GM12891 (cell line): ENCODE measurements around the gene PRKN.
"Not testable (repeated sequence)": the region's sequence is repeated elsewhere in the genome, so short reads cannot be mapped to it uniquely, and the experiment has no call there.

Experiments
- DNase-seq: peaks from one replicate; pipeline ENCODE4 v3.0.0; 2011; ENCODE audit warnings: low spot score; ENCODE audit not compliant: insufficient read length
- FAIRE-seq: peaks from 2 replicates; lab custom pipeline; 2011; peaks lifted over from hg19 to GRCh38; lab: Jason Lieb, UNC
- PAX5 ChIP-seq: IDR thresholded peaks from 2 replicates; pipeline ENCODE4 v1.6.1; 2011; ENCODE audit warnings: low read length, moderate library complexity, mild to moderate bottlenecking; ENCODE audit not compliant: insufficient read depth, severe bottlenecking
- POLR2A ChIP-seq: IDR thresholded peaks from 2 replicates; pipeline ENCODE4 v1.6.1; 2011; ENCODE audit warnings: low read depth, low read length, control low read depth
- POLR2AphosphoS5 ChIP-seq: IDR thresholded peaks from 2 replicates; pipeline ENCODE4 v1.6.1; 2011; ENCODE audit warnings: low read depth, low read length, control low read depth
- POU2F2 ChIP-seq: IDR thresholded peaks from 2 replicates; pipeline ENCODE4 v1.6.1; 2011; ENCODE audit warnings: low read depth, mild to moderate bottlenecking, control low read depth, low read length, moderate library complexity
- SPI1 ChIP-seq: IDR thresholded peaks from 2 replicates; pipeline ENCODE4 v1.6.1; 2011; ENCODE audit warnings: low read depth, low read length, control low read depth
- TAF1 ChIP-seq: IDR thresholded peaks from 2 replicates; pipeline ENCODE4 v1.6.1; 2011; ENCODE audit warnings: low read depth, low read length, control low read depth

PRKN gene

GRCh38 chr6:161313940-161314509 is 1413.5 kb downstream of the PRKN start:
- TF ChIP-seq TAF1 (no peak), SPI1 (no peak), POU2F2 (no peak), PAX5 (no peak), POLR2AphosphoS5 (no peak), POLR2A (no peak)
- DNase-seq (no peak), FAIRE-seq (no peak)

GRCh38 chr6:161313475-161313874 is 1414.1 kb downstream of the PRKN start:
- not testable (repeated sequence) for FAIRE-seq, DNase-seq

GRCh38 chr6:161309774-161310173 is 1417.8 kb downstream of the PRKN start:
- FAIRE-seq, DNase-seq: not testable (repeated sequence)

- FAIRE-seq (no peak), DNase-seq (no peak)
- TF ChIP-seq POU2F2 (no peak), POLR2AphosphoS5 (no peak), SPI1 (no peak), TAF1 (no peak), POLR2A (no peak), PAX5 (no peak)
Measured at GRCh38 chr6:161308075-161308655, 1419.4 kb downstream of the PRKN start.

GRCh38 chr6:161305860-161306259 is 1421.7 kb downstream of the PRKN start:
- DNase-seq (no peak), FAIRE-seq (no peak)
- no peak for TF ChIP-seq POLR2AphosphoS5

GRCh38 chr6:161303628-161304340 is 1423.8 kb downstream of the PRKN start:
- no peak for FAIRE-seq
- DNase-seq = no peak
- TF ChIP-seq TAF1 (no peak), SPI1 (no peak), PAX5 (no peak), POLR2AphosphoS5 (no peak), POU2F2 (no peak), POLR2A (no peak)

GRCh38 chr6:161302949-161303348 is 1424.6 kb downstream of the PRKN start:
- no peak for FAIRE-seq

GRCh38 chr6:161301338-161301737 is 1426.2 kb downstream of the PRKN start:
- FAIRE-seq (no peak), DNase-seq (no peak)
- TF ChIP-seq SPI1 = no peak
- TF ChIP-seq POLR2A = no peak
- no peak for TF ChIP-seq POU2F2
- TF ChIP-seq POLR2AphosphoS5 = no peak
- no peak for TF ChIP-seq PAX5
- TF ChIP-seq TAF1 = no peak

More at GRCh38 chr6:161302949-161303348, 1424.6 kb downstream of the PRKN start:
- DNase-seq = no peak
- TF ChIP-seq SPI1 (no peak), POLR2AphosphoS5 (no peak), POLR2A (no peak), PAX5 (no peak), TAF1 (no peak), POU2F2 (no peak)

- FAIRE-seq (no peak), DNase-seq (no peak)
- no peak for TF ChIP-seq POLR2A
- no peak for TF ChIP-seq TAF1
- TF ChIP-seq POU2F2 = no peak
- TF ChIP-seq SPI1 = no peak
- no peak for TF ChIP-seq PAX5
- no peak for TF ChIP-seq POLR2AphosphoS5
Measured at GRCh38 chr6:161300823-161301222, 1426.7 kb downstream of the PRKN start.

- TF ChIP-seq POLR2AphosphoS5 (no peak), TAF1 (no peak), SPI1 (no peak), POLR2A (no peak), PAX5 (no peak)
- no peak for FAIRE-seq
- DNase-seq = no peak
Measured at GRCh38 chr6:161299726-161300125, 1427.8 kb downstream of the PRKN start.
